ENCODE results near the gene SLC4A3.
"Not testable (repeated sequence)": the region's sequence is repeated elsewhere in the genome, so short reads cannot be mapped to it uniquely, and the experiment has no call there.

The SLC4A3 gene

DNA sequence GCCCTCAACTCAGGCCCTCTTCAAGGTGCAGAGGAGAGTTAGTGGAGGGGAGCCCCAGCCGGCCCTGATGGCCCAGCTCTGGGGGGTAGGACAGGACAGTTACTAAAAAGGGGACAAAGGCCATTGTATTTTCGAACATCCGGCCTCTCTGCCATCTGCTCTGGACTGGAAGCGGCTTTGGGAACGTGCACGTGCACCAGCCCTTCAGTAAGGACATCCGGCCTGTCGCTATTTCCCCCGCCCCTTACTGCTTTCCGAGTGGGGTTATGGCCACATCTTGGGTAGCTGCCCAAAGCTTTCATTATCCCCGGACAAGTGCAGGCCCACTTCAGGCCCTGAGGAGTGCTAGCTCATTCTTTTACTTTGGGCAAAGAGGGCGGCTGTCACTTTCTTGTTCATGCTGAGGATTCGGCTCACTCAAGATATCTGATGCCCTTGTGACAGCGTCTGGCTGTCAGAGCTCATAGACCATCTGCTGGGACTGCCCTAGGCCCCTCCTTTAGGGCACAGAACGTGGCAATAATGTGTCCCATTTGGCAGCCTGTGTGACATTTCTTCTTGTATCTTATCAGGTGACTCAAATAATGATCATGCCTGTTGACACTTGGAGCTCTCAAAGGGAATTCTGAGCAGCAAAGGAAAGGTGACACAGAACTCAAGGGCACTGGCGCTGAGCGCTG lies 17.5 kb downstream of the SLC4A3 start:
- no peak for DNase-seq
- no peaks in the 10 kb centered on the region for H3K36me3 ChIP-seq (replicated peaks)
- no peak overlapping the region for H3K27ac ChIP-seq
- H3K27me3 ChIP-seq (replicated peaks): no peaks in the 10 kb centered on the region
- TF ChIP-seq, protein P1, sequence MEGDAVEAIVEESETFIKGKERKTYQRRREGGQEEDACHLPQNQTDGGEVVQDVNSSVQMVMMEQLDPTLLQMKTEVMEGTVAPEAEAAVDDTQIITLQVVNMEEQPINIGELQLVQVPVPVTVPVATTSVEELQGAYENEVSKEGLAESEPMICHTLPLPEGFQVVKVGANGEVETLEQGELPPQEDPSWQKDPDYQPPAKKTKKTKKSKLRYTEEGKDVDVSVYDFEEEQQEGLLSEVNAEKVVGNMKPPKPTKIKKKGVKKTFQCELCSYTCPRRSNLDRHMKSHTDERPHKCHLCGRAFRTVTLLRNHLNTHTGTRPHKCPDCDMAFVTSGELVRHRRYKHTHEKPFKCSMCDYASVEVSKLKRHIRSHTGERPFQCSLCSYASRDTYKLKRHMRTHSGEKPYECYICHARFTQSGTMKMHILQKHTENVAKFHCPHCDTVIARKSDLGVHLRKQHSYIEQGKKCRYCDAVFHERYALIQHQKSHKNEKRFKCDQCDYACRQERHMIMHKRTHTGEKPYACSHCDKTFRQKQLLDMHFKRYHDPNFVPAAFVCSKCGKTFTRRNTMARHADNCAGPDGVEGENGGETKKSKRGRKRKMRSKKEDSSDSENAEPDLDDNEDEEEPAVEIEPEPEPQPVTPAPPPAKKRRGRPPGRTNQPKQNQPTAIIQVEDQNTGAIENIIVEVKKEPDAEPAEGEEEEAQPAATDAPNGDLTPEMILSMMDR (IDR thresholded peaks at IDR 0.05; ENCODE audit: low read depth, low read length, missing control alignments): no peak
- in situ Hi-C loops (cut with HindIII; ENCODE audit: low pct_ligation_motif_present, low sequenced_read_pairs): no loop called here
- H3K4me3 ChIP-seq (ENCODE audit: low read depth, low read length): no peak overlapping the region

DNA sequence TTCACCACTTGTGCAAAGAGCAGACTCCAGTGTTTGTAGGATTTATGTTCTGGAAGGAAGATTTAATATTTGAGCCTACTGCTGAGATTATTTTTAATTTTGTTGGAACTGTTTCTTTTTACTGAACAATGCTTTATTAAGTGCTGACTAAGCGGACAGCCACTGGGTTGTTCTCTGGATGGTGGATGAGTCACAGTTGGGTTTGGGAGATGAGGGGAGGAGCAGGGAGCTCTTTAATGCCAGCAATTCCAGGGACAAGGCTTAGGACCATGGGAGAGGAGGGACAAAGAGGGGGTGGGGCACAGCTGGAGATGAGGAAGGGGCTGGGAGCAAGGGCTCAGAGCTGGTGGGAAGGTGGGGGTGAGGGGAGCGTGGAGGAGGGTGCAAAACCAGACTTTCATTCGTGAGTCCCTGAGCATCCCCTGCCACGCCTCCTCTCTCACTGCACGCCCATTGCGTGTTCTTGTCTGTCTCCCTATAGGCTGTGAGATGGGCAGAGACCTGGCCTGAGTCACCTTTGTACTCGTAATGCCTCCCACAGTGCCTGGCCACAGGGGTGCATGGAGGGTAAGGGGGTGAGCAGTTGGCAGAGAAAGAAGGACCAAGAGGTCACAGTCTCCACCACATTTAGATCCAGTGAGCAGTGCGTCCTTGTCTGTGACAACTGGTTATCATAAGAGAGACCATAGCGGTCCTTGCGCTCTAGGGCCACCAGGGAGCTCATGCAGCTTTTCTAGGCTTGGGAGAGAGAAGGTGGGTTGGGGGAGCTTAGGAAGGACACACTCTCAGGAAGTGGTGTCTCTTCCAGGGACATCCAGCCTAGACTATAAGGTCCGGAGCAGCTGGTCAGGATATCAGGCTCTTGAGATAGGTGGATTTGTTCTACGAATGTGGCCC lies 18.4 kb downstream of the SLC4A3 start:
- H3K4me3 ChIP-seq (ENCODE audit: low read depth, low read length): no peak overlapping the region
- TF ChIP-seq, protein P1 (IDR thresholded peaks at IDR 0.05; ENCODE audit: low read depth, low read length, missing control alignments): no peak
- no peak overlapping the region for H3K27ac ChIP-seq
- DNase-seq: peak; percentile 71
- in situ Hi-C loops (cut with HindIII; ENCODE audit: low pct_ligation_motif_present, low sequenced_read_pairs): no loop called here
- no peaks in the 10 kb centered on the region for H3K36me3 ChIP-seq (replicated peaks)
- no peaks in the 10 kb centered on the region for H3K27me3 ChIP-seq (replicated peaks)

DNA sequence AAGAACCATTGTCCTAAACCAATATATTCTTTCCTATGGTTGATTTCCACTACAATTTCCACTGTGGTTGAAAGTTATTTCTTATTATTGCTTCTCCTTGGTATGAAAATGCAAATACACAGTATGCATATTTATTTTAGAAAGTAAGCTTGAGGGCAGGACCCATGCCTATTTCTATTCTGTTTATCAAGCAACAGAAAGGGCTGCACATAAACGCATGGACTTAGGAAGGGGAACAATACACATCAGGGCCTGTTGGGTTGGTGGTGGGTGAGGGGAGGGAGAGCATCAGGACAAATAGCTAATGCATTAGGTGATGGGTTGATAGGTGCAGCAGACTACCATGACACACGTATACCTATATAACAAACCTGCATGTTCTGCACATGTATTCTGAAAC lies 20.7 kb downstream of the SLC4A3 start:
- H3K36me3 ChIP-seq (replicated peaks): no peaks in the 10 kb centered on the region
- TF ChIP-seq, protein P1 (IDR thresholded peaks at IDR 0.05; ENCODE audit: low read depth, low read length, missing control alignments): no peak
- no peak overlapping the region for H3K27ac ChIP-seq
- no peaks in the 10 kb centered on the region for H3K27me3 ChIP-seq (replicated peaks)
- no peak for DNase-seq
- in situ Hi-C loops (cut with HindIII; ENCODE audit: low pct_ligation_motif_present, low sequenced_read_pairs): no loop called here
- no peak overlapping the region for H3K4me3 ChIP-seq (ENCODE audit: low read depth, low read length)

DNA sequence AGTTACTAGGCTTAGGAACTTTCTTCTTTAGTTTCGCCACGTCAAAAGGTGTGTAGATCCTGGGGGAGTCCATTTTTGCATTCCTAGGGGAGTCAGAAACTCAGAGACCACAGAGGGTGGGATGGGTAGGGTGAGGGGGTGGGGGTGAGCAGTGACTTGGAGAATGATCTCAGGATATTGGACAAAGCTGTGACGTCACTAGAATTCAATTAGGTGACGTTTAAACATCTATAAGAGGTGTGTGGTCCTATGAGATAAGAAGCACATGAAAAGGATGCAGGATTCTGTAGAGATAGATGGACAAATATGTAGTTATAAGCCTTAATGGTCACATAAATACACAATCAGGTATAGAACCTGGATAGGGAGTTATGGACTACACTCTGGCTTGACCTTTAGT lies 21.5 kb downstream of the SLC4A3 start:
- in situ Hi-C loops (cut with HindIII; ENCODE audit: low pct_ligation_motif_present, low sequenced_read_pairs): no loop called here
- Histone ChIP-seq H3K4me3 (ENCODE audit: low read depth, low read length) (no peak overlapping the region), H3K36me3 (replicated peaks) (no peaks in the 10 kb centered on the region), H3K27me3 (replicated peaks) (no peaks in the 10 kb centered on the region), H3K27ac (no peak overlapping the region)
- TF ChIP-seq, protein P1 (IDR thresholded peaks at IDR 0.05; ENCODE audit: low read depth, low read length, missing control alignments): no peak
- no peak for DNase-seq

DNA sequence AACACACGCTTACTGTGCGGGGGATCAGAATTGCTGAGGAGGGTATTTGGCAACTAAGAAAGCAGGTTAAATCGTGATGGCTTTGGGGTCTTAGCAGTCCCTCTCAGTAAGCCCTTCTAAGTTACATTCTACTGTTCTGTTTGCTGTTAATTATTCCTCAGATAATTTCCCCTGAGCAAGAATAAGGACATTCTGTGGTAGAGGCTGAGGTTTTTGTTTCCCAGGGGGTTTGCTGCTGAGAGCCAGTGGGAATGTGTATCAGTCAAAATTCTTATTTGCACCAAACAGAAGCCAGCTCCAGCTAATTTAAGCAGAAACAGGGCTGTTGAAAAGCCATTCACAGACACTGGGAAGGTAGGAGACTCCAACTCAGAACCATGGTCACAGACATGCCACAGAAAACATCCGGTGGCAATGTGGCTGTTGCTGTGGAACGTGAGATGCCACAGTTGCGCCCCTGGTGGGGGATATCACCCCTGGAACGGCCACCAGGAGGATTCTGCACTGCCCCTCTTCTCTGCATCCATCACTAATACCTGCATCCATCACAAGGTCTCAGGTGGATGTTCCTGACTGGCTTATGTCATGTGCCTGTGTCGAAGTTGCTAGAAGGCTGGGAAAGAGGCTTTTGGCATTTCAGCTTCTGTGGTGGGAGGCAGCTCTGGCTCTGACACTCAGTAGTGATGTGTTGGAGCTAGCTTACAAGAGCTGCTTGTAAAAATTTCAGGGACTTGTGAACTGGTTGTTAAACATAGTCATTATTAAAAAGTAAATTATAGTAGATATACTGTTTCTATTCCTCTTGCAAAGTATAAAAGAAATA lies 23.2 kb downstream of the SLC4A3 start:
- in situ Hi-C loops (cut with HindIII; ENCODE audit: low pct_ligation_motif_present, low sequenced_read_pairs): no loop called here
- Histone ChIP-seq H3K27me3 (replicated peaks) (no peaks in the 10 kb centered on the region), H3K4me3 (ENCODE audit: low read depth, low read length) (no peak overlapping the region), H3K36me3 (replicated peaks) (no peaks in the 10 kb centered on the region), H3K27ac (no peak overlapping the region)
- DNase-seq: no peak
- TF ChIP-seq, protein P1 (IDR thresholded peaks at IDR 0.05; ENCODE audit: low read depth, low read length, missing control alignments): no peak

DNA sequence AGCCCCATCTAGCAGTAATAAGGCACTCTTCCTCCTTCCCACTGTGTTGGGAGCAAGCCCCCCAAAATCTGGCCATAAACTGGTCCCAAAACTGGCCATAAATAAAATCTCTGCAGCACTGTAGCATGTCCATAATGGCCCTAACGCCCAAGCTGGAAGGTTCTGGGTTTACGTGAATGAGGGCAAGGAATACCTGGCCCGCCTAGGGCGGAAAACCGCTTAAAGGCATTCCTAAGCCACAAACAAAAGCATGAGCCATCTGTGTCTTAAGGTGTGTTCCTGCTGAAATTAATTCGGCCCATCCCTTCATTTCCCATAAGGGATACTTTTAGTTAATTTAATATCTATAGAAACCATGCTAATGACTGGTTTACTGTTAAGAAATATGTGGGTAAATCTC lies 24.2 kb downstream of the SLC4A3 start:
- H3K27me3 ChIP-seq (replicated peaks); DNase-seq; H3K4me3 ChIP-seq (ENCODE audit: low read depth, low read length); H3K36me3 ChIP-seq (replicated peaks); in situ Hi-C loops (cut with HindIII; ENCODE audit: low pct_ligation_motif_present, low sequenced_read_pairs); H3K27ac ChIP-seq: not testable (repeated sequence)

All from brain microvascular endothelial cell (primary cell).